ENCODE measurements around the gene MAPK10.
"Not testable (repeated sequence)": the region's sequence is repeated elsewhere in the genome, so short reads cannot be mapped to it uniquely, and the experiment has no call there.

- TF ChIP-seq CTCF (conservative IDR thresholded peaks at IDR 0.05); ZFX (IDR thresholded peaks at IDR 0.05): not testable (repeated sequence)
These were observed 191.5 kb downstream of the MAPK10 start for GRCh38 chr4:86168335-86168734.

All from C4-2B (cell line).